Memory B cell (primary cell): Measurements from ENCODE around the gene EYA4.
A peak's percentile ranks its signal among the peaks of the same experiment; 100 is the strongest.

ENCODE experiments used
- ATAC-seq: fragments of 150-1000 bp; cut with Tn5 transposase; 2 replicates; pipeline ENCODE4 v1.10.0; 2021; ENCODE audit warnings: low read depth, mild to moderate bottlenecking, moderate library complexity
- DNase-seq, 2 donors: peaks; one replicate each; pipeline ENCODE4 v3.0.0; 2022; ENCODE audit warnings: low spot score in 2 of 2
- H3K27ac Mint-ChIP-seq: one replicate; pipeline ENCODE4 v1.8.0; 2022; ENCODE audit warnings: mild to moderate bottlenecking, moderate library complexity, mixed read lengths
- H3K27me3 Mint-ChIP-seq: one replicate; pipeline ENCODE4 v1.8.0; 2022; ENCODE audit warnings: mixed read lengths
- H3K36me3 Mint-ChIP-seq: one replicate; pipeline ENCODE4 v1.8.0; 2022; ENCODE audit warnings: mild to moderate bottlenecking, mixed read lengths
- H3K4me1 Mint-ChIP-seq: one replicate; pipeline ENCODE4 v1.8.0; 2022; ENCODE audit warnings: mixed read lengths
- H3K4me3 Mint-ChIP-seq: one replicate; pipeline ENCODE4 v1.8.0; 2022; ENCODE audit warnings: mild to moderate bottlenecking, moderate library complexity, mixed read lengths
- H3K9me3 Mint-ChIP-seq: one replicate; pipeline ENCODE4 v1.8.0; 2022; ENCODE audit warnings: mixed read lengths

EYA4 gene

GRCh38 chr6:133512410-133513016 lies 271.4 kb downstream of the EYA4 start:
- ATAC-seq (no peak), DNase-seq (peak in 1 of 2 donors; percentile 1)
- Mint-ChIP-seq H3K36me3 (no peaks in the 10 kb centered on the region), H3K4me1 (no peaks in the 10 kb centered on the region), H3K27ac (no peak overlapping the region), H3K27me3 (peaks cover 7% of the 10 kb centered on the region), H3K9me3 (peaks cover 6% of the 10 kb centered on the region), H3K4me3 (no peak overlapping the region)

- H3K27me3 Mint-ChIP-seq: no peaks in the 10 kb centered on the region
- H3K36me3 Mint-ChIP-seq: no peaks in the 10 kb centered on the region
- H3K4me1 Mint-ChIP-seq: no peaks in the 10 kb centered on the region
- no peak overlapping the region for H3K27ac Mint-ChIP-seq
- H3K4me3 Mint-ChIP-seq: no peak overlapping the region
- ATAC-seq (no peak), DNase-seq (no peak)
- peaks cover 4% of the 10 kb centered on the region for H3K9me3 Mint-ChIP-seq
Observed at GRCh38 chr6:133523816-133524215, 282.7 kb downstream of the EYA4 start.

GRCh38 chr6:133526436-133526835 lies 285.3 kb downstream of the EYA4 start:
- Mint-ChIP-seq H3K36me3 (no peaks in the 10 kb centered on the region), H3K9me3 (peaks cover 4% of the 10 kb centered on the region), H3K27ac (no peak overlapping the region), H3K4me3 (no peak overlapping the region), H3K4me1 (no peaks in the 10 kb centered on the region), H3K27me3 (no peaks in the 10 kb centered on the region)
- ATAC-seq (no peak), DNase-seq (no peak)

GRCh38 chr6:133528566-133528965 lies 287.4 kb downstream of the EYA4 start:
- ATAC-seq: no peak
- no peak for DNase-seq
- H3K4me3 Mint-ChIP-seq: no peak overlapping the region
- H3K36me3 Mint-ChIP-seq: no peaks in the 10 kb centered on the region
- H3K4me1 Mint-ChIP-seq: no peaks in the 10 kb centered on the region
- peaks cover 4% of the 10 kb centered on the region for H3K9me3 Mint-ChIP-seq
- peaks cover 3% of the 10 kb centered on the region for H3K27me3 Mint-ChIP-seq
- H3K27ac Mint-ChIP-seq: no peak overlapping the region

GRCh38 chr6:133532908-133533307 lies 291.8 kb downstream of the EYA4 start:
- ATAC-seq (no peak), DNase-seq (no peak)
- Mint-ChIP-seq H3K9me3 (no peaks in the 10 kb centered on the region), H3K27me3 (peaks cover 3% of the 10 kb centered on the region), H3K4me1 (no peaks in the 10 kb centered on the region), H3K36me3 (no peaks in the 10 kb centered on the region), H3K4me3 (no peak overlapping the region), H3K27ac (no peak overlapping the region)

GRCh38 chr6:133539502-133540259 lies 298.5 kb downstream of the EYA4 start:
- H3K4me1 Mint-ChIP-seq: no peaks in the 10 kb centered on the region
- H3K27ac Mint-ChIP-seq: no peak overlapping the region
- no peak overlapping the region for H3K4me3 Mint-ChIP-seq
- peaks cover 17% of the 10 kb centered on the region for H3K27me3 Mint-ChIP-seq
- H3K36me3 Mint-ChIP-seq: no peaks in the 10 kb centered on the region
- H3K9me3 Mint-ChIP-seq: no peaks in the 10 kb centered on the region
- no peak for ATAC-seq
- DNase-seq: no peak

GRCh38 chr6:133540361-133540760 lies 299.2 kb downstream of the EYA4 start:
- Mint-ChIP-seq H3K9me3 (no peaks in the 10 kb centered on the region), H3K27me3 (peaks cover 17% of the 10 kb centered on the region), H3K27ac (no peak overlapping the region), H3K4me3 (no peak overlapping the region), H3K36me3 (no peaks in the 10 kb centered on the region), H3K4me1 (no peaks in the 10 kb centered on the region)
- no peak for ATAC-seq
- no peak for DNase-seq

GRCh38 chr6:133541040-133541439 lies 299.9 kb downstream of the EYA4 start:
- H3K4me1 Mint-ChIP-seq: no peaks in the 10 kb centered on the region
- H3K9me3 Mint-ChIP-seq: no peaks in the 10 kb centered on the region
- H3K27ac Mint-ChIP-seq: no peak overlapping the region
- DNase-seq: no peak
- no peak overlapping the region for H3K4me3 Mint-ChIP-seq
- peaks cover 17% of the 10 kb centered on the region for H3K27me3 Mint-ChIP-seq
- no peaks in the 10 kb centered on the region for H3K36me3 Mint-ChIP-seq
- no peak for ATAC-seq

- Mint-ChIP-seq H3K9me3 (no peaks in the 10 kb centered on the region), H3K27me3 (peaks cover 17% of the 10 kb centered on the region), H3K27ac (no peak overlapping the region), H3K36me3 (no peaks in the 10 kb centered on the region), H3K4me3 (no peak overlapping the region), H3K4me1 (no peaks in the 10 kb centered on the region)
- DNase-seq (no peak), ATAC-seq (no peak)
Observed at GRCh38 chr6:133542056-133542821, 301.1 kb downstream of the EYA4 start.

- Mint-ChIP-seq H3K27ac (no peak overlapping the region), H3K36me3 (no peaks in the 10 kb centered on the region), H3K27me3 (peaks cover 19% of the 10 kb centered on the region), H3K4me3 (no peak overlapping the region), H3K9me3 (no peaks in the 10 kb centered on the region), H3K4me1 (peaks cover 3% of the 10 kb centered on the region)
- no peak for DNase-seq
- no peak for ATAC-seq
Observed at GRCh38 chr6:133544419-133544818, 303.3 kb downstream of the EYA4 start.

GRCh38 chr6:133546098-133546497 lies 304.9 kb downstream of the EYA4 start:
- no peak overlapping the region for H3K27ac Mint-ChIP-seq
- no peak for DNase-seq
- H3K4me1 Mint-ChIP-seq: peaks cover 3% of the 10 kb centered on the region
- H3K36me3 Mint-ChIP-seq: no peaks in the 10 kb centered on the region
- H3K27me3 Mint-ChIP-seq: peaks cover 18% of the 10 kb centered on the region
- no peak for ATAC-seq
- H3K9me3 Mint-ChIP-seq: no peaks in the 10 kb centered on the region
- H3K4me3 Mint-ChIP-seq: no peak overlapping the region

- Mint-ChIP-seq H3K27me3 (peaks cover 8% of the 10 kb centered on the region), H3K9me3 (no peaks in the 10 kb centered on the region), H3K4me3 (no peak overlapping the region), H3K4me1 (peaks cover 3% of the 10 kb centered on the region), H3K27ac (no peak overlapping the region), H3K36me3 (no peaks in the 10 kb centered on the region)
- DNase-seq (no peak), ATAC-seq (no peak)
Observed at GRCh38 chr6:133547136-133547535, 306.0 kb downstream of the EYA4 start.

- Mint-ChIP-seq H3K27me3 (peaks cover 2% of the 10 kb centered on the region), H3K4me3 (no peak overlapping the region), H3K9me3 (no peaks in the 10 kb centered on the region), H3K27ac (no peak overlapping the region), H3K4me1 (peaks cover 3% of the 10 kb centered on the region), H3K36me3 (no peaks in the 10 kb centered on the region)
- ATAC-seq (no peak), DNase-seq (no peak)
Observed at GRCh38 chr6:133548423-133549159, 307.4 kb downstream of the EYA4 start.

GRCh38 chr6:133549371-133549801 lies 308.2 kb downstream of the EYA4 start:
- H3K4me3 Mint-ChIP-seq: no peak overlapping the region
- H3K36me3 Mint-ChIP-seq: no peaks in the 10 kb centered on the region
- H3K9me3 Mint-ChIP-seq: no peaks in the 10 kb centered on the region
- H3K27me3 Mint-ChIP-seq: peaks cover 2% of the 10 kb centered on the region
- ATAC-seq: no peak
- no peak for DNase-seq
- H3K27ac Mint-ChIP-seq: no peak overlapping the region
- peaks cover 3% of the 10 kb centered on the region for H3K4me1 Mint-ChIP-seq
